Bone marrow (tissue), 2 donors: Measurements from ENCODE around the gene GNAO1.

Source experiments
- DNase-seq, 2 donors: peaks; one replicate each; lab custom pipeline; 2025; lab: John Stamatoyannopoulos, UW

The GNAO1 gene

GRCh38 chr16:56191156-56191815, at the start of gene GNAO1:
Gene GNAO1 (plus strand): TSS chr16:56191489. CDS start chr16:56192236, 747 bp downstream.
- no peak for DNase-seq

DNA sequence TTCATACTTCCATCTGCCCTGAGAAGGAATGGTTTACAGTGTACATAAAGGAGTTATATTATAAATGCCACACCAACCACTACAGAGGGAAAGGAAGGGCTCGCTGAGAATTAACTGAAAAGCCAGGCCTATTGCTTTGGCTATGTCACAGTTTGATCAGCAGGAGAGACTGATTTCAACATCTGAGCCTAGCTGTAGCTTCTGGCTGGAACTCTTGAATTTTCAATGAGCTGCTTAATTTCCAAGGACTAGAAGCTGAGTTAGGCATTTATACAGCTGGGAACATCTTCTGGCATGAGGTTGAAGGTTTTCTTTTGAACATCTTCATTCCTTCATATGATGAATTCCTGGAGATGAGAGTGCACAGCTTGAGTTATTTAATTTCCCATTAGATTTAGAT, 47.6 kb upstream of the GNAO1 start:
- no peak for DNase-seq

- no peak for DNase-seq
Observed at GRCh38 chr16:56145369-56145768, 45.9 kb upstream of the GNAO1 start.

DNA sequence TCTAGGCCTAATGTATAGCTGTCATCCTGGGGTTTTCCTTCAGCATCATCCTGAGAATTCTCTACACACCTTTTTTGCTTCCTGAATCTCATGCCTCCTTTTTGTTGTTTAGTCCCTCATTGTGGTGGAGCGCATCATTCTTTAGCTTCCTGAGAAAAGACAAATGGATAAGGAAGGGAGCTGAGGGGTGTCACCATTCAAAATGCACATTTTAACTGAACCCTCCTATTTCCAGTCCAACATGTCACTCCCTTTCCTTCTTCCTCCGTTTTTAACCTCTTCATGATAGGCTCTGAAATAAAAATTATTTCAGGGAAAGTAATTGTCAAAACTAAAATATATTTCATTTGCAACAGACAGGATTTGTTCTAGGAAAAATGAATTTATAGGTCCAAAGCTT, 39.7 kb upstream of the GNAO1 start:
- no peak for DNase-seq

GRCh38 chr16:56161658-56162057, 29.6 kb upstream of the GNAO1 start:
- DNase-seq: no peak

DNA sequence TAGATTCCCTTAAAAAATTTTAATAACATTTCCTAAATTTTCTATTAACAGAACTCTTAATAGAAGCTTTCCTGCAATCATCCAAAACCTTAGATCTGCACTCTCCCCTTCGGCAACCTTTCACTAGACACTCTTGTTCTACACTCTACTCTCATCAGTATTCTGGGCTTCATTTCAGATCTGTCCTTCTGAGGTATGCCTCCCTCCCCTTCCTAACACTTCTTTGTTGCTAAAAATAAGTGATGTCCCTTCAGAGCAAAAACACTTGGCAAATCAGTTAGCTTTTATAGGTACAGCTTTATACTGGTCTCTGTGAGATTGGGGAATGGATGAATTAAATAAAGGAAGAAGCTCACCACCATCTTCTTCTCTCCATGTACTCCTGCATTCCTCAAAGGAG, 28.2 kb upstream of the GNAO1 start:
- DNase-seq: no peak

GRCh38 chr16:56163938-56164337, 27.4 kb upstream of the GNAO1 start:
- no peak for DNase-seq

GRCh38 chr16:56164636-56165035, 26.7 kb upstream of the GNAO1 start:
- DNase-seq: no peak

DNA sequence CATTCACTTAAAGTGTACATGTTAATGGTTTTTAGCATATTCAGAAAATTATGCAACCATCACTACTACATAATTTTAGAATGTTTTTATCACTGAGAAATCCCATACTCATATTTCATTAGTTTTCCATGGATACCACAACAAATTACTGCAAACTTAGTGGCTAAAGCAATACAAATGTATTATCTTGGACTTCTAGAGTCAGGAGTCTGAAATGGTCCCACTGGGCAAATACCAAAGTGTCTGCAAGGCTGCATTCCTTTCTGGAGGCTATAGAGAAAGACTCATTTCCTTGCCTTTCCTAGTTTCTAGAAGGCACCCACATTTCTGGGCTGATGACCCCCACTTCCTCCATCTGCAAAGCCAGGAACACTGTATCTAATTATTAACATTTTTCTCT, 16.9 kb upstream of the GNAO1 start:
- DNase-seq: no peak

- no peak for DNase-seq
Observed at GRCh38 chr16:56181401-56181800, 9.9 kb upstream of the GNAO1 start.

DNA sequence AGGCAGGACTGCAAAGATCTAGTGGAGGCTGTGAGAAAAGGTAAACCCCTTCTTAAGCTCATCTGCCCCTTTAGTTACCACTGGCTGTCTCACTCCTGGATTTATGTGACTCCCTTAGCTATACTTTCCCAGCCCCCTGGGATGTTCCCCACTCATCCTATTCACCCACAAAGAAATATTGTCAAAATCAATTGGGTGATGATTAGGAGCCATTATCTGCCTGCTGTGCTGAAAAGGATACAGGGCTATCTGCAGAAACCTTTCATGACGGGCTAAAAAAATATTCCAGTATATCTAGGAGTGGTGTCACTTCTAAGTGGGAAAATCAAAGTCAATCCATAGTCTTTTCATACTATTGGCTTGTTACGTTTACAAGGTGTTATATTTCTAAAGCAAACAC, 8.0 kb upstream of the GNAO1 start:
- no peak for DNase-seq

- DNase-seq: no peak
Observed at GRCh38 chr16:56190048-56190676, 1.1 kb upstream of the GNAO1 start.

- no peak for DNase-seq
Observed at GRCh38 chr16:56190677-56191155, 573 bp upstream of the GNAO1 start.

GRCh38 chr16:56191835-56192634, 746 bp downstream of the GNAO1 start:
- no peak for DNase-seq

DNA sequence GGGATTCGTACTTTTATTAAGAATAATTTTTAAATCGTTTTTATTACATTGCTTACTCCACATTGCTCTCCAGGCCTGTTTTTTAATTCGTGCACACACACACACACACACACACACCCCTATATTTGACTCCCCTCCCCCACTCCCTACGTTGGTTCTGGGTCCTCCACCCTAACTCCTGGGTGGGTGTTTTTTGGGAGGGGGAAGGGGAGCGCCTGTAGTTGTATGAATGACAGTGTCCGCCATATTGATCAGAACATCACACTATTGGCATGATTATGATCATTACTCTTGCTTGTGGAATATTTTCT, 1.3 kb downstream of the GNAO1 start:
- no peak for DNase-seq

DNA sequence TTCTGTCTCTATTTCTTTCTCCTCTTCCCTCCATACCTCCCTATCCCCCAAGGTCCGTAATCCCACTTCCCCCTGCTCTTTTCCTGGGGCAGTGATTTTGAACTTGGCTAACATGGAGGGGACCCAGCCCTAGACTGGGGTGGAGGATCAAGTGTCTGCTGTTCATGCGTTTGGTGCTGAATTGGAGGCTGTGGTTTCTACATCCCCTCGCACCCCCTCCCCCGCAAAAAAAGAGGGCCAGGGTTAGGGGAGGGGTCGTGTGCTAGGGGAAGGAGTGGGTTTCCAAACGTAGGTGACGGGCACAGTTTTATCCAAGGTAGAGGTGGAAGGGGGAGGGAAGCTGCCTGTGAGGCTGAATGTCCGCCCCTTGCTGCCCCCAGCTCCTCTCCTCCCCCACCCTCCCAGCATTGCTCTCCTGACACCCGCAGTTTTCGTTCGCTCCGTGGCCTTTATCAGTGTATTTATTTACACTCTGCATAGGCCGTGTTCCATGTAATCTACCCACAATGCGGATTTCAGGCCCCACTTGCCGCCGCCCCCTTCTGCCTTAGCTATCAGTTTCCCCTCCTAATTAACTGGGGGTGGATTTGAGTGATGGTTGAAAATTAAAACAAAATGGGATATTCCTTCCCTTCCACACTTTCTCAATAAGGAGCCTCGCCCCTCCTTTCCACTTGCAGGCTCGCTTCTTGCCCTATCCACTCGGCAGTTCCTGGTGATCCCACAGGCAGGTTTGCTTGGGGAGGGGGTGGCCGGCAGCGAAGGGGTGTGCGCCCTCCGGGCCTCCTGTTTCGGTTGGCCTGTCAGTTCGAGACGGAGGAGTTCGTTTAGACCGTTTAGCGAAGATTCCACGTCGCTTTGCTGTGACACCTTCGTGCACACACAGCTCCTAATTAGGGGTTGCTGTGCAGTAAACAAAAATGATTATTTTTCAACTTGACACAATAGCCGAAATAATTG, 2.0 kb downstream of the GNAO1 start:
- no peak for DNase-seq

DNA sequence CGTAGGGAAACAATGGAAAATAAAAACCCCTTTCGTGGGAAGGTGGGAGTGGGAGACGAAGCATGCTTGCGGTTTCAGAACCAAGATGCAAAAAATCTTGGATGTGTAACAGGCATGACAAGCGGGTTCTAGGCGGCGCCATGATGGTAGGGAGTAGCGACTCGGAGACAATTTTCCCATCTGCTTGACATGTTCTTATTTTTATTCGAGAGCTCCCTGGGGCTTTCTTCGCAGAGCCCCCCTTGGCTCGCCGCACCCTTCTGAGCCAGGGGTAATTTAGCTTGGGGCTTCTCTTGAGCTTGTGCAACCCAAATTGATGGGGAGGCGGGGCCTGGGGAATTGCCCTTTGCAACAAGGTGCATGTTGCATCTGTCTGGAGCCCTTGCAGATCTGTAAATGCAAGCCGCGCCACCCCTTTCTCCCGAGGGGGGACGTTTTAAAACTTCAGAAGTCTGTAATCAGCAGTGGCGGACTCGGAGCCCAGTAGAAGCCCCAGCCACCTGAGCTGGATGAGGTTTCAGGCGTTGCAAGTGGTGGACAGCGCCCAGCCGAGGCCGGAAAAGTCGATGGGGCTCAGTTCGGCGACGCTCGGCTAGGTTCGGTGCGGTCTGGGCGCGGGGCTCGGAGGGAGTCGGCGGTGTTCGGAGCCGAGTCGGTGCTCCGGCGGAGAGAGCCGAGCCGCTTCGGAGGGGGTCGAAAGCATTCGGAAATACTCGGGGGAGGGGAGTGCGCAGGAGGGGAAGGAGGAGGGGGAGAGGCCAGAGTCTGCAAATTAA, 2.9 kb downstream of the GNAO1 start:
- no peak for DNase-seq

DNA sequence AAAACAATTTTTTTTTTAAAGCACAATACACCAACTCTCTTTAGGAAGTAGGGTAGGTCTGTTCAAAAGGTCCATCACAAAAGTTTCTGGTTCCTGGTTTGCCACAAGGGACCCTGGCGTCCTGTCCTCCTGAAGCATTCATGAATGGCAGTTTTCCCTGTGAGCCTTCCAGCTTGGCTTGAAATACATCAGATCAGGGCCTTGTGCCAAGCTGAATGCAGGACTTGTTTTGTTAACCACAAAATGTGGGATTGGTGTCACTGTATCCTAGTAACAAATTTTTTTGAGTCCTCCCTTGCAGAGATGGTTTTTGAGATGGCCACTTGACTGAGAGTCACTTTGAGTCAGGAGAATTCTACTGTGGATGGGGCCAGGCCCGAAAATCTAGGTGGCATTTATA, 3.9 kb downstream of the GNAO1 start:
- no peak for DNase-seq

DNA sequence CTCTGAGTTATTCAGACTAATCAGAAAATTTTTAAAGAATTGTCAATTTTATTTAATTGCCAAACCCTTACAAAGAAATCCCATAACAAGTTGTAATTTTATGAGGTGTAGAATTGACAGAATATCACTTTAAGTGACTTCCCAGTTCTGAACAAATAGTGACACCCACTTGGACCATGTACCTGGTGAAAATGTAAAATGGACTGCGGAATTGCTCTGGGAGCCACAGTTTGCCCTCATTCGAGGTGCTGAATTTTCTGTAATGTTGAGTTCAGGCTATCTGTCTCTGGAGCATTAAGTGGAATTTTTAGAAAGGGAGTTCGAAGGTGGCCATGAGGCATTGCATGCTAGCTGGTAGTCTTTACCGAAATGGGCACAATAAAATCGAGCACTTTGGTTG, 5.1 kb downstream of the GNAO1 start:
- DNase-seq: no peak

- no peak for DNase-seq
Observed at GRCh38 chr16:56197192-56197992, 6.1 kb downstream of the GNAO1 start.
